H1 (cell line): ENCODE results near the gene GTPBP6. TPM values are rescaled to one million over a fixed set of nuclear protein-coding genes. Genes with fewer than 3 reads are reported as not detected.

Experiments
- CTCF ChIA-PET: fragments of 300-600 bp; sonication (Branson Sonifier 250); formaldehyde crosslinking; loops from one replicate; lab custom pipeline; 2021; ENCODE audit not compliant: partially characterized antibody; lab: Charles Lee
- POLR2A ChIA-PET: fragments of 300-600 bp; sonication (Branson Sonifier 250); formaldehyde crosslinking; loops from one replicate; lab custom pipeline; 2021; ENCODE audit warnings: inconsistent platforms; ENCODE audit not compliant: partially characterized antibody; lab: Charles Lee
- DNase-seq, 2 experiments: peaks; one replicate each; pipeline versions ENCODE4 v3.0.0 to v3.0.0-alpha.2; 2010 to 2022; ENCODE audit warnings: low spot score in 2 of 2, low read depth in 1 of 2, mixed read lengths in 1 of 2
- FAIRE-seq: peaks from 2 replicates; lab custom pipeline; 2011; peaks lifted over from hg19 to GRCh38; lab: Jason Lieb, UNC
- H2AFZ ChIP-seq: 2 replicates; pipeline ENCODE4 v1.8.1; 2012; ENCODE audit warnings: low read length, inconsistent platforms
- H2AK5ac ChIP-seq: 2 replicates; pipeline ENCODE4 v1.6.1; 2013; ENCODE audit warnings: low read depth, low read length
- H2BK120ac ChIP-seq: replicated peaks from 2 replicates; pipeline ENCODE3; 2013; ENCODE audit warnings: low read depth, low read length, inconsistent platforms
- H2BK12ac ChIP-seq: 2 replicates; pipeline ENCODE4 v1.6.1; 2013; ENCODE audit warnings: low read depth, low read length
- H2BK15ac ChIP-seq: 2 replicates; pipeline ENCODE4 v1.6.1; 2013; ENCODE audit warnings: low read length
- H2BK20ac ChIP-seq: 2 replicates; pipeline ENCODE4 v1.6.1; 2013; ENCODE audit warnings: low read length
- H2BK5ac ChIP-seq: 2 replicates; pipeline ENCODE4 v1.6.1; 2013; ENCODE audit warnings: low read depth, low read length
- H3K14ac ChIP-seq: 2 replicates; pipeline ENCODE4 v1.6.1; 2013; ENCODE audit warnings: inconsistent platforms; ENCODE audit not compliant: insufficient read length
- H3K18ac ChIP-seq: 2 replicates; pipeline ENCODE4 v1.6.1; 2013; ENCODE audit warnings: low read length; ENCODE audit errors: extremely low read depth
- H3K23ac ChIP-seq: 2 replicates; pipeline ENCODE4 v1.6.1; 2013; ENCODE audit warnings: inconsistent platforms; ENCODE audit not compliant: insufficient read length
- H3K23me2 ChIP-seq: 2 replicates; pipeline ENCODE4 v1.6.1; 2013; ENCODE audit warnings: low read depth, low read length
- H3K27ac ChIP-seq: 2 replicates; pipeline ENCODE4 v1.6.1; 2011; ENCODE audit warnings: low read depth, low read length, inconsistent platforms
- H3K27me3 ChIP-seq, 4 experiments: replicated peaks in 1 of 4; 1 replicate in 1 of 4; 2 replicates in 3 of 4; pipeline versions ENCODE4 v1.6.1 to v1.8.1; 2011 to 2013; ENCODE audit warnings: low read length in 3 of 4, mild to moderate bottlenecking in 3 of 4, inconsistent platforms in 2 of 4, mixed read lengths in 2 of 4, moderate library complexity in 1 of 4; ENCODE audit not compliant: control insufficient read depth in 3 of 4, insufficient read depth in 3 of 4; ENCODE audit errors: extremely low read depth in 1 of 4
- H3K36me3 ChIP-seq, 4 experiments: 2 replicates each; pipeline versions ENCODE4 v1.6.1 to v1.8.1; 2011 to 2013; ENCODE audit warnings: mild to moderate bottlenecking in 4 of 4, low read length in 3 of 4, moderate library complexity in 2 of 4, control low read depth in 1 of 4, inconsistent platforms in 1 of 4; ENCODE audit not compliant: insufficient read depth in 4 of 4, control insufficient read depth in 2 of 4
- H3K4ac ChIP-seq: replicated peaks from 2 replicates; pipeline ENCODE3; 2013; ENCODE audit warnings: low read length, low read depth, mixed read lengths, inconsistent platforms; ENCODE audit not compliant: insufficient read length
- H3K4me1 ChIP-seq, 4 experiments: replicated peaks in 1 of 4; 1 replicate in 1 of 4; 2 replicates in 3 of 4; pipeline versions ENCODE4 v1.6.1 to v1.8.1; 2011 to 2013; ENCODE audit warnings: low read length in 3 of 4, inconsistent platforms in 2 of 4, mixed read lengths in 1 of 4; ENCODE audit not compliant: insufficient read depth in 4 of 4, control insufficient read depth in 3 of 4
- H3K4me2 ChIP-seq, 2 experiments: 2 replicates each; pipeline versions ENCODE4 v1.6.1 to v1.8.1; 2011 to 2013; ENCODE audit warnings: low read depth in 2 of 2, low read length in 2 of 2, control low read depth in 1 of 2, inconsistent platforms in 1 of 2, mild to moderate bottlenecking in 1 of 2; ENCODE audit not compliant: insufficient read depth in 1 of 2
- H3K4me3 ChIP-seq, 4 experiments: fragments of 200-600, 300-600 bp in 1 of 4; sonication (generic), shearing (Covaris generic), sonication (Bioruptor Twin) in 1 of 4; 2 replicates each; pipeline versions ENCODE4 v1.5.1 to v1.8.1; 2011 to 2016; ENCODE audit warnings: low read length in 4 of 4, low read depth in 3 of 4, control low read depth in 2 of 4, inconsistent platforms in 2 of 4, mild to moderate bottlenecking in 2 of 4, mixed read lengths in 1 of 4, moderate library complexity in 1 of 4; ENCODE audit not compliant: insufficient read depth in 2 of 4; ENCODE audit errors: extremely low read depth in 1 of 4
- H3K56ac ChIP-seq: replicated peaks from 2 replicates; pipeline ENCODE3; 2013; ENCODE audit warnings: low read depth, mild to moderate bottlenecking, mixed read lengths, low read length, inconsistent platforms; ENCODE audit not compliant: insufficient read length
- H3K79me1 ChIP-seq: 2 replicates; pipeline ENCODE4 v1.6.1; 2013; ENCODE audit warnings: low read depth, low read length, control low read depth
- H3K79me2 ChIP-seq, 2 experiments: 2 replicates each; pipeline versions ENCODE4 v1.6.1 to v1.8.1; 2012 to 2013; ENCODE audit warnings: low read length in 2 of 2, mild to moderate bottlenecking in 2 of 2, inconsistent platforms in 1 of 2; ENCODE audit not compliant: insufficient read depth in 2 of 2, control insufficient read depth in 1 of 2
- H3K9ac ChIP-seq, 4 experiments: replicated peaks in 1 of 4; 1 replicate in 1 of 4; 2 replicates in 3 of 4; pipeline versions ENCODE4 v1.6.1 to v1.8.1; 2011 to 2013; ENCODE audit warnings: low read depth in 3 of 4, low read length in 3 of 4, control low read depth in 2 of 4, mild to moderate bottlenecking in 2 of 4, moderate library complexity in 2 of 4, inconsistent platforms in 1 of 4; ENCODE audit errors: extremely low read depth in 1 of 4
- H3K9me3 ChIP-seq, 2 experiments: 2 replicates each; pipeline versions ENCODE4 v1.6.1 to v1.8.1; 2012 to 2013; ENCODE audit warnings: mild to moderate bottlenecking in 2 of 2, moderate library complexity in 2 of 2, control low read depth in 1 of 2, inconsistent platforms in 1 of 2, low read depth in 1 of 2, low read length in 1 of 2, mixed read lengths in 1 of 2; ENCODE audit not compliant: insufficient read depth in 2 of 2
- H4K20me1 ChIP-seq, 2 experiments: replicated peaks in 1 of 2; 2 replicates each; pipeline versions ENCODE3 to v1.8.1; 2011 to 2013; ENCODE audit warnings: inconsistent platforms in 2 of 2, low read length in 2 of 2, mild to moderate bottlenecking in 1 of 2; ENCODE audit not compliant: insufficient read depth in 2 of 2, control insufficient read depth in 1 of 2
- H4K5ac ChIP-seq: 2 replicates; pipeline ENCODE4 v1.6.1; 2013; ENCODE audit warnings: low read length, low read depth, mixed read lengths, inconsistent platforms; ENCODE audit not compliant: insufficient read length
- H4K8ac ChIP-seq: 2 replicates; pipeline ENCODE4 v1.8.0; 2013; ENCODE audit warnings: mild to moderate bottlenecking, moderate library complexity, low read length, inconsistent platforms; ENCODE audit not compliant: insufficient read depth; ENCODE audit errors: extremely low read depth
- H4K91ac ChIP-seq: replicated peaks from 2 replicates; pipeline ENCODE3; 2013; ENCODE audit warnings: low read length, mixed read lengths, inconsistent platforms; ENCODE audit not compliant: insufficient read length
- EGR1 ChIP-seq: IDR thresholded peaks from 2 replicates; pipeline ENCODE4 v1.6.1; 2011; ENCODE audit warnings: low read depth, low read length, borderline replicate concordance
- RNF2 ChIP-seq: fragments of 200-900, 300-1000 bp; sonication (generic); IDR thresholded peaks from 2 replicates; pipeline ENCODE4 v1.7.1; 2016; ENCODE audit warnings: borderline replicate concordance, low read depth, mild to moderate bottlenecking, antibody characterized with exemption, low read length; ENCODE audit not compliant: poor library complexity, severe bottlenecking; ENCODE audit errors: missing control alignments
- USF2 ChIP-seq: IDR thresholded peaks from 2 replicates; pipeline ENCODE4 v1.6.1; 2011; ENCODE audit warnings: low read length, improper control_type of control experiment
- WGBS, 2 experiments: shearing (Covaris generic) in 1 of 2; methylation state at CpG; one replicate each; pipeline versions ENCODE4 v1.1.6 to v1.1.7; 2013 to 2015; ENCODE audit warnings: low lambda C conversion rate in 2 of 2, mixed read lengths in 2 of 2, inconsistent platforms in 1 of 2, low coverage in 1 of 2, missing lambda C conversion rate in 1 of 2; ENCODE audit not compliant: insufficient replicate concordance in 2 of 2, insufficient coverage in 1 of 2, insufficient read length in 1 of 2; ENCODE audit errors: extremely low coverage in 1 of 2, missing lambda C conversion rate in 1 of 2; 5-methylcytosine and 5-hydroxymethylcytosine counted together
- polyA plus RNA-seq, 7 experiments: library from polyadenylated mRNA; depleted of rRNA in 3 of 7; stranded (reverse) in 5 of 7; unstranded in 2 of 7; fragments of >200 nt in 5 of 7; fragments of 200-250 nt in 2 of 7; gene quantifications; 1 replicate in 5 of 7; 2 replicates in 1 of 7; 4 replicates in 1 of 7; pipeline versions ENCODE4 v1.2.1 to v1.2.3, GENCODE V29; 2011 to 2013; ENCODE audit warnings: missing spikeins in 2 of 7, mixed read lengths in 2 of 7
- total RNA-seq: library from RNA; stranded (reverse); fragmentation: NEBNext Ultra II Directional; extraction: Animal tissue kit (Norgen Biotek cat#: 25700); gene quantifications from 2 replicates; pipeline ENCODE4 v1.2.1, GENCODE V29; 2021

GTPBP6 gene
- total and polyA plus RNA-seq, 2 of the 8 experiments (the other 6 are each of a cell fraction or from before 2014, with no cell fraction given), result 33.9 to 57.1 TPM

DNA sequence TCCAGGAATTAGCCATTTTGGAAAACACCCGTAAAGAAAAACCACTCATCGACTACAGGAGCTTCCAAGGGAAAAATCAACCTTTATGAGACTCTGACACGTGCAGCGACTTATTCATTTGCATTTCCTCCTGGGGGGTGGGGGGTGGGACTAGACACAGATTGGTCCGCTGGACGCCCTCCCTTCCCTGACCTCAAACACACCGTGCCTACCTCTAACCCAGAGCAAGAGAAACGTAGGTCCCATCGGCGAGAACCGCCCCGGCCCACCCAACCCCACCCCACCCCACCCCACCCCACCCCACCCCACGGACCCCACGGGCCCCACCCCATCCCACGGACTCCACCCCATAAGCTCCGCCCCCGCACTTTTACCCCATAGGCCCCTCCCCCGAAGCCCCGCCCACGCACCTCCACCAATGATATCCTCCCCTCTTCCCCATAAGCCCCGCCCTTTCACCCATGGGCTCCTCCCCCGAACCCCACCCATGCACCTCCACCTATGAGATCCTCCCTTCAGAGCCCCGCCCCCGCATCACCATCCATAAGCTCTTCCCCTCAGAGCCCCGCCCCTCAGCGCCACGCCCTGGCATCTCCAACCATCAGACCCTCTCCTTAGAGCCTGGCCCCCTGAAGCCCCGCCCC, 1.1 kb downstream of the GTPBP6 start:
- H4K8ac ChIP-seq, result peak overlapping the region; percentile 35; the same call in 1 of the 2 replicates
- DNase-seq (no peak), FAIRE-seq (no peak)
- peaks cover 0 to 9% of the 10 kb centered on the region in 2 experiments; a peak in 1 of 4 replicates for H3K79me2 ChIP-seq
- TF ChIP-seq EGR1, result peak; percentile 34; the same call in 1 of the 2 replicates
- TF ChIP-seq RNF2, result no peak
- TF ChIP-seq USF2, result no peak
- H3K4ac ChIP-seq, result no peak overlapping the region
- no peaks in the 10 kb centered on the region for H3K9me3 ChIP-seq
- H4K91ac ChIP-seq, result no peak overlapping the region
- H3K18ac ChIP-seq, result no peak overlapping the region
- WGBS, 2 experiments, result 29% methylated on average over 11 of the region's 28 CpGs; no CpG with 5 or more reads in 1 of the 2 experiments
- CTCF ChIA-PET, result no interaction called here
- peaks cover 4% of the 10 kb centered on the region for H3K79me1 ChIP-seq
- H2BK20ac ChIP-seq, result no peak overlapping the region
- no peaks in the 10 kb centered on the region for H3K27me3 ChIP-seq
- peaks cover 0 to 4% (median 3%) of the 10 kb centered on the region in 4 experiments; a peak in 3 of 7 replicates for H3K4me1 ChIP-seq
- no peak overlapping the region for H3K27ac ChIP-seq
- peaks cover 5 to 29% (median 13%) of the 10 kb centered on the region in 4 experiments; a peak in 7 of 8 replicates for H3K36me3 ChIP-seq
- H3K23me2 ChIP-seq, result peaks cover 10% of the 10 kb centered on the region; the same call in 1 of the 2 replicates
- H2AK5ac ChIP-seq, result no peak overlapping the region
- POLR2A ChIA-PET, result no interaction called here
- H2BK15ac ChIP-seq, result no peak overlapping the region
- H3K14ac ChIP-seq, result no peak overlapping the region
- no peak overlapping the region for H4K5ac ChIP-seq
- no peak overlapping the region for H3K23ac ChIP-seq
- peak overlapping the region; percentile 3 to 38; a peak in 2 of 4 replicates for H3K4me2 ChIP-seq
- H3K4me3 ChIP-seq, result peak overlapping the region in 2 of 4 experiments; percentile 12 to 95; a peak in 1 of 8 replicates
- no peak overlapping the region for H2BK12ac ChIP-seq
- no peak overlapping the region for H2BK5ac ChIP-seq
- H2AFZ ChIP-seq, result no peak overlapping the region
- H2BK120ac ChIP-seq, result no peak overlapping the region
- H3K9ac ChIP-seq, result no peak overlapping the region
- H4K20me1 ChIP-seq, result peaks cover 0 to 6% of the 10 kb centered on the region in 2 experiments
- no peak overlapping the region for H3K56ac ChIP-seq
